DND-41 (cell line): ENCODE results near the gene GLTPD2.

Source experiments
- CTCF ChIP-seq: IDR thresholded peaks from 2 replicates; pipeline ENCODE4 v1.5.1; 2012; ENCODE audit warnings: borderline replicate concordance, low read length, moderate library complexity, mild to moderate bottlenecking; ENCODE audit not compliant: poor library complexity, severe bottlenecking; ENCODE audit errors: extremely low read depth
- EZH2 ChIP-seq: IDR thresholded peaks from 3 replicates; pipeline ENCODE4 v1.6.1; 2012; ENCODE audit warnings: borderline replicate concordance, low read depth, mild to moderate bottlenecking, moderate library complexity, low read length, inconsistent platforms; ENCODE audit not compliant: severe bottlenecking

DNA sequence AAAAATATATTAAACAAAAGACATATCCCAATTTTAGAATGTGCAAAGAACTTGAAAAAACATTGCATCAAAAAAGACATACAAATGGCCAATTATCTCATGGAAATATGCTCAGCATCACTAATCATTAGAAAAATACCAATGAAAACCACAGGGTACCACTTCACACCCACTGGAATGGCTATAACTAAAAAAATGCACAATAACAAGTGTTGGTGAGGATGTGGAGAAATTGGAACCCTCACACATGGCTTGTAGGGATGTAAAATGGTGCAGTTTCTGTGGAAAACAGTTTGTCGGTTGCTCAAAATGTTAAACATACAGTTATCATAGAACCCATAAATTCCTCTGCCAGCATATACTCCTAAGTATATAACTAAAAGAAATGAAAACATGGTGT lies 6.4 kb downstream of the GLTPD2 start:
- TF ChIP-seq CTCF = no peak
- no peak for TF ChIP-seq EZH2
